Activated CD8-positive, alpha-beta T cell treated with anti-CD3 and anti-CD28 coated beads for 36 hours (primary cell): Measurements from ENCODE around the gene ATP13A3. TPM values are rescaled to one million over a fixed set of nuclear protein-coding genes. Genes with fewer than 3 reads are reported as not detected.

Experiments
- ATAC-seq: fragments of 200-7000 bp; cut with Tn5 transposase; one replicate; pipeline ENCODE4 v1.10.0; 2021; ENCODE audit warnings: mild to moderate bottlenecking, moderate library complexity
- CTCF ChIA-PET: fragments of 350-600 bp; sonication (Branson Sonifier 250); formaldehyde crosslinking; loops from one replicate; lab custom pipeline; 2021; ENCODE audit warnings: antibody characterized with exemption; lab: Charles Lee
- POLR2A ChIA-PET: fragments of 350-600 bp; sonication (Branson Sonifier 250); formaldehyde crosslinking; loops from one replicate; lab custom pipeline; 2021; ENCODE audit warnings: antibody characterized with exemption; lab: Charles Lee
- DNase-seq: peaks from one replicate; pipeline ENCODE4 v3.0.0-alpha.2; 2020
- H3K27ac Mint-ChIP-seq: one replicate; pipeline ENCODE4 v1.8.0; 2021; ENCODE audit warnings: mild to moderate bottlenecking, mixed read lengths
- H3K27me3 Mint-ChIP-seq: one replicate; pipeline ENCODE4 v1.8.0; 2021; ENCODE audit warnings: mixed read lengths
- H3K36me3 Mint-ChIP-seq: one replicate; pipeline ENCODE4 v1.8.0; 2021; ENCODE audit warnings: low read depth, mixed read lengths
- H3K4me1 Mint-ChIP-seq: one replicate; pipeline ENCODE4 v1.8.0; 2021; ENCODE audit warnings: low read depth, mixed read lengths
- H3K4me3 Mint-ChIP-seq: one replicate; pipeline ENCODE4 v1.8.0; 2021; ENCODE audit warnings: mild to moderate bottlenecking, moderate library complexity, mixed read lengths
- H3K9me3 Mint-ChIP-seq: one replicate; pipeline ENCODE4 v1.8.0; 2021; ENCODE audit warnings: mixed read lengths
- CTCF ChIP-seq: fragments of 200-600 bp; IDR thresholded peaks from one replicate; pipeline ENCODE4 v1.8.0; 2022; ENCODE audit warnings: antibody characterized with exemption, mild to moderate bottlenecking
- intact Hi-C: fragments of 100-400 bp; cut with micrococcal nuclease; formaldehyde crosslinking; loops from one replicate; pipeline ENCODE4 v1.10.0; 2022
- total RNA-seq, 2 experiments: library from RNA; stranded (reverse); gene quantifications; one replicate each; pipeline ENCODE4 v1.2.3, GENCODE V29; 2021

Gene ATP13A3
- total RNA-seq, 2 experiments from 2014 or later = 101 to 110 TPM

- TF ChIP-seq CTCF = no peak
- Mint-ChIP-seq H3K9me3 (no peaks in the 10 kb centered on the region), H3K4me3 (no peak overlapping the region), H3K4me1 (no peaks in the 10 kb centered on the region), H3K27ac (no peak overlapping the region), H3K36me3 (no peaks in the 10 kb centered on the region), H3K27me3 (peaks cover 5% of the 10 kb centered on the region)
- CTCF ChIA-PET = interaction anchor here (1.2 kb wide), 1 partner anchor 18 kb away, joined by 3 read pairs; no protein-coding TSS in a partner anchor
- POLR2A ChIA-PET = interaction anchor here (1.1 kb wide), 1 partner anchor 12 kb away, joined by 3 read pairs; no protein-coding TSS in a partner anchor
- DNase-seq (no peak), ATAC-seq (no peak)
- intact Hi-C loops = no loop called here
These were observed 107.2 kb downstream of the ATP13A3 start for GRCh38 chr3:194379651-194380050.

- intact Hi-C loops = no loop called here
- POLR2A ChIA-PET = interaction anchor here (1.1 kb wide), 1 partner anchor 12 kb away, joined by 3 read pairs; no protein-coding TSS in a partner anchor
These were observed 107.6 kb downstream of the ATP13A3 start for GRCh38 chr3:194379231-194379630.

GRCh38 chr3:194377708-194378107 is 109.1 kb downstream of the ATP13A3 start:
- POLR2A ChIA-PET = interaction anchor here (0.6 to 0.7 kb wide), 2 partner anchors 39 to 421 kb away, joined by 3 read pairs; no protein-coding TSS in a partner anchor
- no peak for DNase-seq

More at GRCh38 chr3:194379231-194379630, 107.6 kb downstream of the ATP13A3 start:
- CTCF ChIA-PET = interaction anchor here (1.2 to 1.3 kb wide), 2 partner anchors 18 to 24 kb away, joined by 3 to 4 read pairs; no protein-coding TSS in a partner anchor
- Mint-ChIP-seq H3K4me1 (no peaks in the 10 kb centered on the region), H3K36me3 (no peaks in the 10 kb centered on the region), H3K27ac (no peak overlapping the region), H3K27me3 (peaks cover 5% of the 10 kb centered on the region), H3K9me3 (no peaks in the 10 kb centered on the region), H3K4me3 (no peak overlapping the region)
- DNase-seq (no peak), ATAC-seq (no peak)
- no peak for TF ChIP-seq CTCF

GRCh38 chr3:194376241-194376560 is 110.6 kb downstream of the ATP13A3 start:
- no peak for ATAC-seq

More at GRCh38 chr3:194377708-194378107, 109.1 kb downstream of the ATP13A3 start:
- Mint-ChIP-seq H3K9me3 (no peaks in the 10 kb centered on the region), H3K4me1 (no peaks in the 10 kb centered on the region), H3K4me3 (no peak overlapping the region), H3K27ac (no peak overlapping the region), H3K36me3 (no peaks in the 10 kb centered on the region), H3K27me3 (peaks cover 5% of the 10 kb centered on the region)
- CTCF ChIA-PET = interaction anchor here (0.7 to 1.2 kb wide), 3 partner anchors 10 to 34 kb away, joined by 3 to 4 read pairs (median 4); no protein-coding TSS in a partner anchor
- intact Hi-C loops = no loop called here
- ATAC-seq = no peak
- TF ChIP-seq CTCF = no peak

More at GRCh38 chr3:194376241-194376560, 110.6 kb downstream of the ATP13A3 start:
- no peak overlapping the region for H3K4me3 Mint-ChIP-seq
- no peak for DNase-seq
- ChIA-PET POLR2A (interaction anchor here (0.6 kb wide), 1 partner anchor 66 kb away, joined by 3 read pairs; no protein-coding TSS in a partner anchor), CTCF (no interaction called here)
- no peak for TF ChIP-seq CTCF
- H3K27me3 Mint-ChIP-seq = peaks cover 4% of the 10 kb centered on the region
- H3K27ac Mint-ChIP-seq = no peak overlapping the region
- H3K36me3 Mint-ChIP-seq = no peaks in the 10 kb centered on the region
- H3K9me3 Mint-ChIP-seq = no peaks in the 10 kb centered on the region
- no peaks in the 10 kb centered on the region for H3K4me1 Mint-ChIP-seq
- intact Hi-C loops = no loop called here
